AG04449 (cell line): ENCODE measurements around the gene RDH14.

Experiments
- CTCF ChIA-PET: fragments of 350-600 bp; formaldehyde crosslinking; extraction: SDS; loops from one replicate; lab custom pipeline; 2021; ENCODE audit warnings: antibody characterized with exemption; lab: Yijun Ruan, JAX
- POLR2A ChIA-PET: fragments of 400-600, 350-600 bp; formaldehyde crosslinking; extraction: SDS; loops from one replicate; lab custom pipeline; 2020; ENCODE audit warnings: antibody characterized with exemption, inconsistent platforms; lab: Yijun Ruan, JAX
- DNase-seq: peaks from one replicate; pipeline ENCODE4 v3.0.0-alpha.2; 2010; ENCODE audit warnings: low read depth, low spot score
- H3K4me3 ChIP-seq: 2 replicates; pipeline ENCODE4 v1.5.1; 2011; ENCODE audit warnings: low read depth, mild to moderate bottlenecking, control low read depth, low read length
- CTCF ChIP-seq: IDR thresholded peaks from one replicate; pipeline ENCODE4 v1.5.1; 2011; ENCODE audit warnings: mild to moderate bottlenecking, moderate library complexity, low read length, control low read depth, inconsistent platforms; ENCODE audit not compliant: insufficient read depth; ENCODE audit errors: missing control alignments

RDH14 gene

GRCh38 chr2:18510775-18511174, 49.7 kb downstream of the RDH14 start:
- TF ChIP-seq CTCF, result no peak
- ChIA-PET CTCF (interaction anchor here (2.4 to 2.8 kb wide), 2 partner anchors 9 to 11 kb away, joined by 8 to 11 read pairs; no protein-coding TSS in a partner anchor), POLR2A (no interaction called here)
- H3K4me3 ChIP-seq, result no peak overlapping the region
- DNase-seq, result no peak

GRCh38 chr2:18506883-18507509, 53.5 kb downstream of the RDH14 start:
- TF ChIP-seq CTCF, result no peak
- CTCF ChIA-PET, result interaction anchor here (0.6 to 1.4 kb wide), 3 partner anchors 10 to 246 kb away, joined by 3 to 6 read pairs (median 5); no protein-coding TSS in a partner anchor

GRCh38 chr2:18505703-18506341, 54.6 kb downstream of the RDH14 start:
- no peak overlapping the region for H3K4me3 ChIP-seq
- ChIA-PET CTCF (interaction anchor here (1.2 kb wide), 1 partner anchor 11 kb away, joined by 5 read pairs; no protein-coding TSS in a partner anchor), POLR2A (no interaction called here)
- TF ChIP-seq CTCF, result no peak
- no peak for DNase-seq

More at GRCh38 chr2:18506883-18507509, 53.5 kb downstream of the RDH14 start:
- no peak overlapping the region for H3K4me3 ChIP-seq
- DNase-seq, result no peak
- POLR2A ChIA-PET, result no interaction called here
